Spleen (tissue), 11 donors: Measurements from ENCODE around the gene PPARGC1A. TPM values are rescaled to one million over a fixed set of nuclear protein-coding genes. Genes with fewer than 3 reads are reported as not detected.

Experiments used
- DNase-seq: peaks from one replicate; pipeline ENCODE4 v3.0.0-alpha.2; 2020
- H3K27ac ChIP-seq, 8 donors: fragments of 200-600 bp; sonication (generic) in 7 of 8; 1 replicate in 4 of 8; 2 replicates in 4 of 8; pipeline versions ENCODE4 v1.5.0 to v1.8.0; 2016 to 2021; ENCODE audit warnings: inconsistent platforms in 4 of 8, mild to moderate bottlenecking in 4 of 8, moderate library complexity in 1 of 8
- H3K27me3 ChIP-seq, 7 donors: fragments of 200-600 bp; sonication (generic) in 6 of 7; replicated peaks in 1 of 7; 1 replicate in 4 of 7; 2 replicates in 3 of 7; pipeline versions ENCODE4 v1.5.0 to v1.8.0; 2016 to 2021; ENCODE audit warnings: inconsistent platforms in 3 of 7, mild to moderate bottlenecking in 1 of 7
- H3K36me3 ChIP-seq, 6 donors: fragments of 200-600 bp; sonication (generic) in 5 of 6; 1 replicate in 4 of 6; 2 replicates in 2 of 6; pipeline versions ENCODE4 v1.5.0 to v1.8.0; 2016 to 2021; ENCODE audit warnings: inconsistent platforms in 2 of 6
- H3K4me1 ChIP-seq, 6 donors: fragments of 200-600 bp; sonication (generic) in 5 of 6; 1 replicate in 3 of 6; 2 replicates in 3 of 6; pipeline versions ENCODE4 v1.5.0 to v1.8.0; 2016 to 2021; ENCODE audit warnings: inconsistent platforms in 3 of 6
- H3K4me3 ChIP-seq, 8 donors: fragments of 200-600 bp; sonication (generic) in 7 of 8; 1 replicate in 4 of 8; 2 replicates in 4 of 8; pipeline versions ENCODE4 v1.5.0 to v1.8.0; 2016 to 2021; ENCODE audit warnings: inconsistent platforms in 4 of 8, mild to moderate bottlenecking in 4 of 8, moderate library complexity in 2 of 8
- H3K9me3 ChIP-seq, 8 donors: fragments of 200-600 bp; sonication (generic) in 7 of 8; 1 replicate in 4 of 8; 2 replicates in 4 of 8; pipeline versions ENCODE4 v1.5.0 to v1.8.0; 2016 to 2021; ENCODE audit warnings: inconsistent platforms in 4 of 8
- CTCF ChIP-seq, 11 experiments: fragments of 200-600 bp in 7 of 11; fragments of 450-650 bp in 4 of 11; sonication (generic) in 4 of 11; IDR thresholded peaks in 8 of 11; conservative IDR thresholded peaks in 3 of 11; 1 replicate in 7 of 11; 2 replicates in 4 of 11; pipeline versions ENCODE4 v1.4.0 to v1.8.0; 2016 to 2021; ENCODE audit warnings: antibody characterized with exemption in 11 of 11, inconsistent platforms in 4 of 11, mild to moderate bottlenecking in 1 of 11
- POLR2A ChIP-seq, 3 donors: fragments of 450-650 bp; IDR thresholded peaks; one replicate each; pipeline ENCODE4 v1.5.1; 2017; ENCODE audit warnings: antibody characterized with exemption in 3 of 3, mild to moderate bottlenecking in 1 of 3
- POLR2AphosphoS5 ChIP-seq, 3 donors: sonication (generic); formaldehyde crosslinking; IDR thresholded peaks; one replicate each; pipeline ENCODE4 v1.5.1; 2017; ENCODE audit warnings: antibody characterized with exemption in 3 of 3
- WGBS, 5 donors: extraction: QIAGEN DNeasy Blood & Tissue Kit in 3 of 5; methylation state at CpG; one replicate each; pipeline versions ENCODE4 v1.1.5 to v1.1.7; 2013 to 2018; 5-methylcytosine and 5-hydroxymethylcytosine counted together
- intact Hi-C: fragments of 100-400 bp; cut with DNase I; formaldehyde crosslinking; loops from one replicate; pipeline ENCODE4 v1.15.0; 2023; ENCODE audit warnings: low total_unique reads
- polyA plus RNA-seq, 3 donors: library from polyadenylated mRNA; stranded (reverse); fragments of 200-250 nt; gene quantifications; one replicate each; pipeline ENCODE4 v1.2.1, GENCODE V29; 2013
- total RNA-seq, 7 donors: library from RNA; depleted of rRNA in 3 of 7; stranded (reverse); fragments of >200 nt in 3 of 7; fragmentation: NEBNext Ultra II Directional in 4 of 7; extraction: Animal tissue kit (Norgen Biotek cat#: 25700) in 4 of 7; gene quantifications; one replicate each; pipeline versions ENCODE4 v1.1.0 to v1.2.1, GENCODE V29; 2016 to 2021
- donor health status: healthy with polysubstance abuse.
- donor health status: DM: no; HTN: no; CAD: no; lungs with moderate emphysema.
- donor health status: DM: no; HTN: no; CAD: no.
- donor health status: Bipolar disorder and iron deficiency.
- donor health status: healthy.
- donor health status: DM: no; HTN: no; CAD: no.
- donor health status: DM: yes; HTN: yes; CAD: no.

The PPARGC1A gene
- total and polyA plus RNA-seq, 10 donors: 0.32 to 7.3 (median 2.6) TPM

- Histone ChIP-seq H3K4me3 (no peak overlapping the region), H3K27ac (no peak overlapping the region), H3K36me3 (no peaks in the 10 kb centered on the region), H3K27me3 (no peaks in the 10 kb centered on the region), H3K9me3 (no peaks in the 10 kb centered on the region), H3K4me1 (no peaks in the 10 kb centered on the region)
- 65 to 85% (median 72%) methylated on average over 2 of the region's 2 CpGs for WGBS, 5 donors
- intact Hi-C loops: no loop called here
- TF ChIP-seq CTCF (IDR thresholded peaks at IDR 0.05 in 8 of 11, conservative IDR thresholded peaks at IDR 0.05 in 3 of 11) (no peak), POLR2A (IDR thresholded peaks at IDR 0.05) (no peak), POLR2AphosphoS5 (IDR thresholded peaks at IDR 0.05) (no peak)
- no peak for DNase-seq
Observed at GRCh38 chr4:23931489-23931830, 41.6 kb upstream of the PPARGC1A start.

- DNase-seq: no peak
- intact Hi-C loops: no loop called here
- H3K36me3 ChIP-seq: no peaks in the 10 kb centered on the region
- 63 to 70% (median 65%) methylated on average over 5 to 10 of the region's 10 CpGs for WGBS, 5 donors
- H3K27ac ChIP-seq: no peak overlapping the region
- H3K9me3 ChIP-seq: no peaks in the 10 kb centered on the region
- TF ChIP-seq POLR2AphosphoS5 (IDR thresholded peaks at IDR 0.05) (peak in 2 of 3 donors; percentile 43 to 49), CTCF (IDR thresholded peaks at IDR 0.05 in 8 of 11, conservative IDR thresholded peaks at IDR 0.05 in 3 of 11) (no peak), POLR2A (IDR thresholded peaks at IDR 0.05) (no peak)
- H3K4me3 ChIP-seq: no peak overlapping the region
- no peaks in the 10 kb centered on the region for H3K27me3 ChIP-seq
- H3K4me1 ChIP-seq: no peaks in the 10 kb centered on the region
Observed at GRCh38 chr4:23930750-23931488, 41.1 kb upstream of the PPARGC1A start.

- 79 to 88% (median 83%) methylated on average over 3 of the region's 3 CpGs for WGBS, 5 donors
- H3K9me3 ChIP-seq: no peaks in the 10 kb centered on the region
- intact Hi-C loops: no loop called here
- H3K27me3 ChIP-seq: no peaks in the 10 kb centered on the region
- DNase-seq: no peak
- no peaks in the 10 kb centered on the region for H3K36me3 ChIP-seq
- H3K27ac ChIP-seq: no peak overlapping the region
- no peak overlapping the region for H3K4me3 ChIP-seq
- TF ChIP-seq CTCF (IDR thresholded peaks at IDR 0.05 in 8 of 11, conservative IDR thresholded peaks at IDR 0.05 in 3 of 11) (no peak), POLR2AphosphoS5 (IDR thresholded peaks at IDR 0.05) (no peak), POLR2A (IDR thresholded peaks at IDR 0.05) (no peak)
- H3K4me1 ChIP-seq: no peaks in the 10 kb centered on the region
Observed at GRCh38 chr4:23929248-23929647, 39.4 kb upstream of the PPARGC1A start.

GRCh38 chr4:23924556-23924955 lies 34.7 kb upstream of the PPARGC1A start:
- H3K27me3 ChIP-seq: no peaks in the 10 kb centered on the region
- H3K9me3 ChIP-seq: no peaks in the 10 kb centered on the region
- H3K4me1 ChIP-seq: no peaks in the 10 kb centered on the region
- 79 to 97% (median 91%) methylated on average over 4 of the region's 4 CpGs for WGBS, 5 donors
- no peak for DNase-seq
- intact Hi-C loops: no loop called here
- H3K4me3 ChIP-seq: no peak overlapping the region
- TF ChIP-seq POLR2A (IDR thresholded peaks at IDR 0.05): no peak
- no peak for TF ChIP-seq CTCF (IDR thresholded peaks at IDR 0.05 in 8 of 11, conservative IDR thresholded peaks at IDR 0.05 in 3 of 11)
- TF ChIP-seq POLR2AphosphoS5 (IDR thresholded peaks at IDR 0.05): no peak
- H3K36me3 ChIP-seq: no peaks in the 10 kb centered on the region
- no peak overlapping the region for H3K27ac ChIP-seq
